GM21825 (cell line): ENCODE measurements around the gene SLC15A1.

Source experiments
- ATAC-seq: cut with Tn5 transposase; IDR thresholded peaks from one replicate; pipeline ENCODE4 v1.9.1; 2021; ENCODE audit warnings: mild to moderate bottlenecking, moderate library complexity; ENCODE audit not compliant: unreplicated experiment

The SLC15A1 gene

GRCh38 chr13:98781470-98781869, 29.0 kb upstream of the SLC15A1 start:
- no peak for ATAC-seq

- no peak for ATAC-seq
Observed at GRCh38 chr13:98781045-98781444, 28.6 kb upstream of the SLC15A1 start.

- no peak for ATAC-seq
Observed at GRCh38 chr13:98780451-98780850, 28.0 kb upstream of the SLC15A1 start.

DNA sequence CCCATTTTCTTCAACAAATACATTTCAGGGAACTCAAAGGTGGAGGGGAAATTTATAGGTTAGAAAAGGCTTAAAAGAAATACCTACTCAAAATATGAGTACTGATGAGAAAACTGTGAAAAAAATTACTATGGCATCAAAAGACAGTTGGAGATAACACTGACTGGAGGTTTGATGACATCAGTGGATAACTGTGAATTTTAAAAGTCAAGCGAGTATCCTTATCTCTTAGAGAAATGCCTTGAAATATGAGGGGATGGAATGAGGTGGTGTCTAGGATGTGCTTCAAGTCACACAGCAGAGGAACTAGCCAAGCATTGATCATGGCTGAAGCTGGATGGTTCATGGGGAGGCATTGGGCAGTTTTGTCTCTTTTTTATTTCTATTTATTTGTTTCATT, 27.2 kb upstream of the SLC15A1 start:
- ATAC-seq, result no peak

DNA sequence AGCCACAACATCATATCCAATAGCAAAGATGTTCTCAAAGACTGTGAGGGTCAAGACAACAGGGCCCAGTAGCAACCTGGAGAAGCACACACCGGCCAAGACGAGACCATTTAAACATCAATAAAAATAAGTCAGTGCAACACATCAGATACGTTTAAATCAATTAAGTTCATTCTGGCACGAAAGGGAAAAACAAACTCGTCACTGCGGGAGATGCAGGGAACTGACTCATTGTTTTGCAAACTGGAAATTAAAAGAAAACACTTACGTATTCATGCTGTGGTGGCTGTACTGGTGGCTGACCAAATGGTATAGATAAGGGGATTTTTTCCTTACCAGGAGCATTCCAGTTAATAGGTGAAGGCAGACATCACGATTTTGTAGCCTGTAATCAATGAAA, 26.3 kb upstream of the SLC15A1 start:
- no peak for ATAC-seq

- ATAC-seq, result no peak
Observed at GRCh38 chr13:98776644-98777043, 24.2 kb upstream of the SLC15A1 start.

DNA sequence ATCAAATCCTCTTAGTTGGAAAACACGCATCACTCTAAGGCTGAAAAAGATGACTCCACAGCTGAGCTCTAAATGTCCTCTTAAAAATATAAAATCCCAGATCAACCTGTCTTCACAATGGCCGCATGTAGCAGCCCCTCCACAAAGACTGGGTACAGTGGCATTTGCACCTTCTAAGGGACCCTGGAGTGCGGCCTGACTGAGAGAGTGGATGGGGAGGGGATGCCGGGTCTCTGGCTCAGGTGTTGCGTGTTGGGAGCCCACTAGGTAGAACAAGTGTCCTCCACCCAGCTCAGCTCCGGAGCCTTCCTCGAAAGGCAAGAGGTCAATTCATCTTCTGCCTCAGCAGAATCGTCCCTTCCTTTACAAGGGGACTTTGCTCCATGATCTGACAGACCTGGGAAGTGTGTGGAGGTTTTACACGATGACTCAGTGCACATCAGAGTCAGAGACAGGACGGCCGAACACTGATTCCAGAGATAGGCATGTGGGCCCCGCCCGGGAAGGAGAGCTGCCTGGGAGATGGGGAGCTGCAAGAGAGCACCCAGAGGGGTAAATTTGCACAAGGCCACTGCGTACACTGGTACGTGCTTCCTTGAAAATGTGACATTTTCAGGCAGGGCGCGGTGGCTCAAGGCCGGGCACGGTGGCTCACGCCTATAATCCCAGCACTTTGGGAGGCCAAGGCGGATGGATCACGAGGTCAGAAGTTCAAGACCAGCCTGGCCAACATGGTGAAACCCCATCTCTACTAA, 23.5 kb upstream of the SLC15A1 start:
- no peak for ATAC-seq

DNA sequence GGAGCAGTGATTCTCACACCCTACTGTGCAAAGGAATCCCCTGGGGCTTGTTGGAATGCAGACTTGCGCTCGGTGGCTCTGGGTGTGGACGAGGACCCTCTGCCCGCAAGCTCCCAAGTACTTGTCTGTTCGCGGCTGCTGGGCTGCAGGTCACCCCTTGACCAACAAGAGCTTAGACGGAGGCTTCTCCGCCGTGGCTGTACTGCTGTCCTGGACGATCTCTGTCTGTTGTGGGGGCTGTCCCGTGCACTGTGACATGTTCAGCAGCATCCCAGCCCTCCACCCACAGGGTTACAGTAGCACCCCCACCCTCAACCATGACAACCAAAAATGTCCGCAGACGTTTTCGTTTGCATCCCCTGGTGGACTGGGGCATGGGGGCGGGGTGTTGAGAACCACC, 22.9 kb upstream of the SLC15A1 start:
- no peak for ATAC-seq

- ATAC-seq, result no peak
Observed at GRCh38 chr13:98774776-98775175, 22.3 kb upstream of the SLC15A1 start.

- no peak for ATAC-seq
Observed at GRCh38 chr13:98773921-98774320, 21.4 kb upstream of the SLC15A1 start.

- no peak for ATAC-seq
Observed at GRCh38 chr13:98772794-98773452, 20.5 kb upstream of the SLC15A1 start.

DNA sequence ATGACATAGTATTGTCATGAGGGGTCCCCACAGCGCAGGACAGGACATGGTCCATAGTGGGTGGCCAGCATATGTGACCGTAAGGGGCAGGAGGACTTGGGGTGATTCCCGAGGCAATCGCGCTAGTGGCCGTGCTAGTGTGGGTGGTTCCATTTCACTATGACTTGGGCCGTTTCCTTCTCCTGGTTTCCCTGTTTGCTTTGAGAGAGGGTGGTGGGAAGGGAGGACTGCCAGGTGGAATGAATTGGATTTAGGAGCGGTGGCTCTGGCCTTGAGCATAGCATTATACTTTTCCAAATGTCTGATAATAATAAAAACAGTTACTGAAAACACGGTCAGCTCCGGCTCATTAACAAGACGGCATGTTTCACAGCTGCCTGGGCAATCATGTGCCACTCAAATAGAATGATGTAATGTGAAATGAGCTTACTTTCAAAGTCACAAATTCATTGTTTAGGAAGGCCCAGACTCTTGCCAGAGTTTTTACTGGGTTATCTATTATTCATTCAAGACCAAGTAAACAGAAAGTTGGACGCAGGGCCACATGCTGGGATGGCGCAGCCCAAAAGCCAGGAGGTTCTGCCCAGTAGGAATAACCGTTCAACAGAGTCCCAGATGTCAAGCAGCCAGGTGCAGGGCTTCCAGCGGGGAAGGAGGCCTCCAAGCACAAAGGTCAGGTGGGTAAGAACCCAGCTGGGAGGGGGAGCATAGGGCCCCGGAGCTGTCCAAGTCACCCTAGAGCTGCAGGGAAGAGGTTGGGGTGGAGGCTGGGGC, 19.6 kb upstream of the SLC15A1 start:
- ATAC-seq, result no peak

- no peak for ATAC-seq
Observed at GRCh38 chr13:98769736-98770135, 17.3 kb upstream of the SLC15A1 start.

DNA sequence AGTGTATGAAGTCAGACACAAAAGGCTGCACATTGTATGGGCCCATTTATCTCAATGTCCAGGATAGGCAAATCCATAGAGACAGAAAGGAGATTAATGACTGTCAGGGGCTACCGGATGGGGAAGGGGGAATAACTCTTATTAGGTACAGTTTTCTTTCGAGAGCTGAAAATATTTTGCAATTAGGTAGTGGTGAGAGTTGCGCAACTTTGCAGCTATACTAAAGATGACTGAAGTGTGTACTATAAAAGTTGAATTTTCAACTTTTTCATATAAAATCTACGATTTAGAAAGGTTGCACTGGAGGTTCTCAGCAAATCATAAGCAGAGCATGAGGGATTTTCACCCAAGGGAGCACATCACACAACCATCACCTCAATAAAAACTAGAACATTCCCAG, 16.1 kb upstream of the SLC15A1 start:
- no peak for ATAC-seq

- ATAC-seq, result no peak
Observed at GRCh38 chr13:98766697-98767096, 14.2 kb upstream of the SLC15A1 start.

DNA sequence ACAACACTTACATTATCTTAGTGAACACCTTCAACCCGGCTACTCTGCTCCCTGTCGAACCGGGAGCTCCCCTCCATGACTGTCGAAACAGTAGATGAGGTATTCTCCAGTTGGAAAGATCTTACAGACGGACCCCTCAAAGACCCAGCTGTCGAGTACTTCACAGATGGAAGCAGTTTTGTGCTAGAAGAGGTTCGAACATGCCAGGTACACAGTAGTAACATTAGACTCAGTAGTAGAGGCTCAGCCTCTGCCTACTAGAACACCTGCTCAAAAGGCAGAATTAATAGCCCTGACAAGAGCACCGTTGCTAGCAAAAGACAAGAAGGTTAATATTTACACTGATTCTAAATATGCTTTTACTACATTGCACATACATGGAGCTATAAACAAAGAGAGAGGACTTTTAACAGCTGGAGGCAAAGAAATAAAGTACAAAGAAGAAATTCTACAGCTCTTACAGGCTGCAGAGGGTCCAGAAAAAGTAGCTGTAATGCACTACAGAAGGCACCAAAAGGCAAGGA, 13.6 kb upstream of the SLC15A1 start:
- no peak for ATAC-seq

- no peak for ATAC-seq
Observed at GRCh38 chr13:98761986-98762616, 9.6 kb upstream of the SLC15A1 start.

DNA sequence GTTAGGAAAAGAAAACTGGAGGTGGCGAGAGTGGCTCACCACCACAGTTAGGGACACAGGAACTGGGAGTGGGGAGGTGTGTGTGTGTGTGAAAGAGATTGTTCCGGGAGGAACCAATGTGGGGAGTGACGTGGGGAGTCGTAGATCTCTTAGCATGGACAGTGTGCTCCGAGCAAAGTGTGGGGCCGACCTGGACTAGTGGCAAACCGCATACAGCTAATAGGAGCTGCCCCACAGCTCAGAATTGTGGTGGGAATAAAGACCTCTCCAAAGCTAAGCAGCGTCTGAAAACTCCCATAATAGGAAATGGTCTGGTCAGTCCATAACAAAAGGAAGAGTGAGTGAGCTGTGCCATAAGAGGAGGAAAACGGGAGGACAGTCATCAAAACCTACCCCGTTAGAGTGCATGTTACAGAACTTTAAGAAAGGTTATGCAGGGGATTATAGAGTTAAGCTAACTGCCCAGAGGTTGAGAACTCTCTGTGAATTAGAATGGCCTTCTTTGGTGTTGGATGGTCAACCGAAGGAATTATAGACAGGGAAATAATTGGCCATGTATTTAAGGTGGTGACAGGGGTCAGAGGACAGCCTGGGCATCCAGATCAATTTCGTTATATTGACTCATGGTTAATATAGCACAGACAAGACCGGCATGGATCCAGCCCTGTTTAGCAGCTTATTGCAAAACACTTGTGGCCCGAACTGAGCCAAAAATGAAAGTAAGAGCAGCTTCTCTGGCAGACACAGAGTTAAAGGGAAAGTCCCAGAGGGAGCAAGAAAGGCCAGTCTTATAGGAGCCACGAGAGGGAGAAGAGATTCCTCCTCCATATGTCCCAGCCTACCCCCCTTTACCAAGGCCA, 8.9 kb upstream of the SLC15A1 start:
- no peak for ATAC-seq

DNA sequence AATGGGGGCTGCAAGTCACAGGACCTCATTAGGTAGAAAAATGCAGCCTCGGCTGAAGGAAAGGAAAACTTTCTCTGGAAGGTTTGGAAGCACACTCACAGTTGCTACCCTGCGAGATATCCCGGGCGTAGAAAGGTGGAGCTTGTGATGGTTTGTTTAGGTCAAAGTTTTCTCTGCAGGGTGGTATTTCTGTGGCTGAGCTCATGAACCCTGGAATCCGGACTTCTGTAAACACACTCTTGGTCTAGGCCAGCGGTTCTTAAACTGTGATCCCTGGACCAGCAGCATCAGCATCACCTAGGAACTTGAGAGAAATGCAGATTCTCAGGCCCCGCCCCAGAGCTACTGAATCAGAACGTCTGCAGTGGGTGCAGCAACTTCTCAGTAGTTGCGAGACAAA, 3.3 kb upstream of the SLC15A1 start:
- ATAC-seq, result no peak

DNA sequence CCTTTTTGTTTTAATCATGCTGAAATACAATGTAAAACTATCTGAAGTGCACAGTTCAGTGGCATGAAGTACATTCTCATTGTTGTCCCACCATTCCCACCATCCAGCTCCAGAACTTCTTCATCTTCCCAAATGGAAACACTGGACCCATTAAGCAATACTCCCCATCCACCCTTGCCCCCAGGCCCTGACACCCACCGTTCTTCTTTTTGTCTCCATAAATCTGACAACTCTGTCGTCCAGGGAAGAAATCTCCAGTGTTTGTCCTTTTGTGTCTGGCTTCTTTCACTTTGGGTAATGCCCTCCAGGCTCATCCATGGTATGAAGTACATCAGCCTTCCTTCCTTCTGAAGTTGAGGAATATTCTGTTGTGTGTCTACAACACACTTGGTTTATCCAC, 2.6 kb upstream of the SLC15A1 start:
- no peak for ATAC-seq
